HepG2 (cell line): ENCODE results near the gene COX7A1.
"Not testable (repeated sequence)": the region's sequence is repeated elsewhere in the genome, so short reads cannot be mapped to it uniquely, and the experiment has no call there.

Source experiments
- ARID3A ChIP-seq: IDR thresholded peaks from 2 replicates; pipeline ENCODE4 v1.6.1; 2012; ENCODE audit warnings: low read depth, low read length, improper control_type of control experiment
- CTCF ChIP-seq: sonication (generic); formaldehyde crosslinking; IDR thresholded peaks from 2 replicates; pipeline ENCODE4 v1.5.0; 2020; ENCODE audit warnings: mild to moderate bottlenecking, missing genetic modification reagents, moderate library complexity
- FOSL1 ChIP-seq: sonication (generic); formaldehyde crosslinking; IDR thresholded peaks from 2 replicates; pipeline ENCODE4 v1.9.0; 2021; ENCODE audit warnings: missing genetic modification reagents, borderline replicate concordance
- FOXA1 ChIP-seq, 2 experiments: fragments of 450-650 bp in 1 of 2; sonication (generic) in 1 of 2; formaldehyde crosslinking in 1 of 2; IDR thresholded peaks; 2 replicates each; pipeline versions ENCODE4 v1.4.0 to v1.6.1; 2016 to 2020; ENCODE audit warnings: missing genetic modification reagents in 1 of 2
- FOXK2 ChIP-seq: fragments of 450-650 bp; IDR thresholded peaks from 2 replicates; pipeline ENCODE4 v1.6.1; 2016
- JUNB ChIP-seq: sonication (generic); formaldehyde crosslinking; IDR thresholded peaks from 2 replicates; pipeline ENCODE4 v1.8.0; 2022; ENCODE audit warnings: missing genetic modification reagents, mild to moderate bottlenecking, borderline replicate concordance
- KLF16 ChIP-seq, 2 experiments: sonication (generic) in 1 of 2; formaldehyde crosslinking in 1 of 2; IDR thresholded peaks; 2 replicates each; pipeline versions ENCODE4 v1.6.1 to v1.8.0; 2016 to 2023; ENCODE audit warnings: missing genetic modification reagents in 2 of 2, missing compliant biosample characterization in 1 of 2
- YY1 ChIP-seq: IDR thresholded peaks from 2 replicates; pipeline ENCODE4 v1.6.1; 2011; ENCODE audit warnings: low read length, low read depth, moderate library complexity, mild to moderate bottlenecking; ENCODE audit not compliant: insufficient read depth, insufficient replicate concordance
- ZFP82 ChIP-seq: sonication (generic); formaldehyde crosslinking; IDR thresholded peaks from 2 replicates; pipeline ENCODE4 v1.5.1; 2020; ENCODE audit warnings: mild to moderate bottlenecking, missing genetic modification reagents, borderline replicate concordance
- ZNF496 ChIP-seq: sonication (generic); formaldehyde crosslinking; IDR thresholded peaks from 2 replicates; pipeline ENCODE4 v1.8.1; 2023; ENCODE audit warnings: mild to moderate bottlenecking, moderate library complexity, missing genetic modification reagents; ENCODE audit not compliant: insufficient replicate concordance
- ZNF589 ChIP-seq: sonication (generic); formaldehyde crosslinking; conservative IDR thresholded peaks from 2 replicates; pipeline ENCODE4 v1.8.0; 2022; ENCODE audit warnings: mild to moderate bottlenecking, moderate library complexity, missing genetic modification reagents
- TF ChIP-seq, protein P1 (sequence below): sonication (generic); formaldehyde crosslinking; IDR thresholded peaks from 2 replicates; pipeline ENCODE4 v1.8.1; 2022; ENCODE audit warnings: mild to moderate bottlenecking, missing genetic modification reagents

- TF ChIP-seq CTCF; JUNB (CRISPR knock-in tag); ARID3A; YY1; FOXA1 (IDR thresholded peaks at IDR 0.05); FOXA1 (CRISPR knock-in tag; IDR thresholded peaks at IDR 0.05); KLF16 (CRISPR knock-in tag; IDR thresholded peaks at IDR 0.05); ZNF496 (CRISPR knock-in tag); FOXK2; ZNF589 (CRISPR knock-in tag); ZFP82; FOSL1 (CRISPR knock-in tag): not testable (repeated sequence)
- TF ChIP-seq, protein P1, sequence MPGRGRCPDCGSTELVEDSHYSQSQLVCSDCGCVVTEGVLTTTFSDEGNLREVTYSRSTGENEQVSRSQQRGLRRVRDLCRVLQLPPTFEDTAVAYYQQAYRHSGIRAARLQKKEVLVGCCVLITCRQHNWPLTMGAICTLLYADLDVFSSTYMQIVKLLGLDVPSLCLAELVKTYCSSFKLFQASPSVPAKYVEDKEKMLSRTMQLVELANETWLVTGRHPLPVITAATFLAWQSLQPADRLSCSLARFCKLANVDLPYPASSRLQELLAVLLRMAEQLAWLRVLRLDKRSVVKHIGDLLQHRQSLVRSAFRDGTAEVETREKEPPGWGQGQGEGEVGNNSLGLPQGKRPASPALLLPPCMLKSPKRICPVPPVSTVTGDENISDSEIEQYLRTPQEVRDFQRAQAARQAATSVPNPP (CRISPR knock-in tag), result not testable (repeated sequence)
These were observed 21.0 kb downstream of the COX7A1 start for GRCh38 chr19:36131221-36131620.
